HFF-Myc (cell line): Measurements from ENCODE around the gene IL36A.

Experiments used
- DNase-seq: peaks from one replicate; pipeline ENCODE4 v3.0.0-alpha.2; 2011; ENCODE audit warnings: low read depth; ENCODE audit errors: extremely low read depth
- H3K4me3 ChIP-seq: replicated peaks from 2 replicates; pipeline ENCODE4 v1.5.1; 2011; ENCODE audit warnings: low read depth, mild to moderate bottlenecking, control low read depth, low read length
- CTCF ChIP-seq: IDR thresholded peaks from 2 replicates; pipeline ENCODE4 v1.5.1; 2012; ENCODE audit warnings: mild to moderate bottlenecking, low read depth, low read length, control low read depth; ENCODE audit errors: missing control alignments

Gene IL36A

GRCh38 chr2:112985090-112985489, 20.2 kb upstream of the IL36A start:
- H3K4me3 ChIP-seq, result no peak overlapping the region
- DNase-seq, result no peak
- TF ChIP-seq CTCF, result no peak

GRCh38 chr2:112989611-112990010, 15.6 kb upstream of the IL36A start:
- TF ChIP-seq CTCF, result no peak
- no peak for DNase-seq
- no peak overlapping the region for H3K4me3 ChIP-seq

GRCh38 chr2:112993831-112994230, 11.4 kb upstream of the IL36A start:
- no peak for DNase-seq
- no peak overlapping the region for H3K4me3 ChIP-seq
- no peak for TF ChIP-seq CTCF

GRCh38 chr2:112994648-112995047, 10.6 kb upstream of the IL36A start:
- no peak overlapping the region for H3K4me3 ChIP-seq
- no peak for TF ChIP-seq CTCF
- no peak for DNase-seq

GRCh38 chr2:112995346-112995920, 9.8 kb upstream of the IL36A start:
- DNase-seq, result no peak
- no peak for TF ChIP-seq CTCF

GRCh38 chr2:112996635-112997034, 8.6 kb upstream of the IL36A start:
- no peak for DNase-seq
- TF ChIP-seq CTCF, result no peak
- H3K4me3 ChIP-seq, result no peak overlapping the region

More at GRCh38 chr2:112995346-112995920, 9.8 kb upstream of the IL36A start:
- H3K4me3 ChIP-seq, result no peak overlapping the region

GRCh38 chr2:112997151-112997550, 8.1 kb upstream of the IL36A start:
- no peak overlapping the region for H3K4me3 ChIP-seq
- no peak for DNase-seq
- TF ChIP-seq CTCF, result no peak
